ENCODE measurements around the gene MS4A14. TPM values are rescaled to one million over a fixed set of nuclear protein-coding genes. Genes with fewer than 3 reads are reported as not detected.
"Not testable (repeated sequence)": the region's sequence is repeated elsewhere in the genome, so short reads cannot be mapped to it uniquely, and the experiment has no call there.

MS4A14 gene
- total and polyA plus RNA-seq, 2 of the 4 experiments (the other 2 are of a cell fraction), result not detected

- BruUV-seq (replicated peaks); ATAC-seq (ENCODE audit: low read depth); CTCF ChIA-PET; H3K36me3 ChIP-seq (ENCODE audit: control insufficient read depth, insufficient read depth, low read length); POLR2A ChIA-PET (ENCODE audit: unreplicated experiment); H2BK5ac ChIP-seq (ENCODE audit: low read depth, low read length, poor library complexity, severe bottlenecking); H3K9me1 ChIP-seq (ENCODE audit: insufficient read depth, low read length); H3K4me1 ChIP-seq (ENCODE audit: control insufficient read depth, insufficient read depth, low read length); H3K23ac ChIP-seq (ENCODE audit: low read depth, low read length); H3K14ac ChIP-seq (replicated peaks; ENCODE audit: low read depth, low read length); H3K18ac ChIP-seq (ENCODE audit: low read depth, low read length); H3K56ac ChIP-seq (ENCODE audit: extremely low read depth, insufficient read depth, low read length); H2AK5ac ChIP-seq (ENCODE audit: low read depth, low read length); H3K4me3 ChIP-seq (ENCODE audit: insufficient read depth, low read depth, low read length); H3K79me1 ChIP-seq (ENCODE audit: low read depth in 1 of 2, low read length in 2 of 2); DNase-seq; intact Hi-C loops (cut with micrococcal nuclease); H3K4ac ChIP-seq (ENCODE audit: low read depth, low read length); H3K27ac ChIP-seq (ENCODE audit: insufficient read depth, low read length); H4K91ac ChIP-seq (ENCODE audit: insufficient read depth, low read depth, low read length); dilution Hi-C loops (cut with HindIII; ENCODE audit: low sequenced_read_pairs, unreplicated experiment); H4K8ac ChIP-seq (ENCODE audit: low read depth in 2 of 2, low read length in 2 of 2); H2BK20ac ChIP-seq (ENCODE audit: low read depth, low read length); H2BK15ac ChIP-seq (ENCODE audit: low read depth, low read length); H3K4me2 ChIP-seq (ENCODE audit: low read depth, low read length); H3K9me3 ChIP-seq (ENCODE audit: control insufficient read depth, insufficient read depth, low read length); H2AFZ ChIP-seq (replicated peaks; ENCODE audit: low read length, poor library complexity); H4K20me1 ChIP-seq (ENCODE audit: insufficient read depth, low read length); in situ Hi-C loops (cut with MboI; ENCODE audit: low sequenced_read_pairs); H2AK9ac ChIP-seq (replicated peaks; ENCODE audit: low read depth, low read length, poor library complexity); H4K5ac ChIP-seq (ENCODE audit: low read depth, low read length); H3K27me3 ChIP-seq (ENCODE audit: control insufficient read depth, insufficient read depth, low read length); H3K9ac ChIP-seq (ENCODE audit: low read depth, low read length); H2BK120ac ChIP-seq (ENCODE audit: low read depth, low read length): not testable (repeated sequence)
- WGBS, 2 experiments (ENCODE audit: extremely low coverage in 2 of 2, insufficient read length in 1 of 2), result 100% methylated on average over 1 of the region's 15 CpGs; no CpG with 5 or more reads in 1 of the 2 experiments
Observed at GRCh38 chr11:60366262-60366904, 29.9 kb upstream of the MS4A14 start.

All from IMR-90 (cell line).